ENCODE results near the gene YIF1A. TPM values are rescaled to one million over a fixed set of nuclear protein-coding genes. Genes with fewer than 3 reads are reported as not detected.

The YIF1A gene
- total RNA-seq, 1 donor from 2014 or later, result 19.0 TPM

- Histone ChIP-seq H3K9me3 (ENCODE audit: low read depth) (no peaks in the 10 kb centered on the region), H3K4me2 (no peak overlapping the region), H3K27ac (no peak overlapping the region), H3K4me1 (peaks cover 9% of the 10 kb centered on the region), H3F3A (ENCODE audit: low read depth) (peaks cover 14% of the 10 kb centered on the region), H3K27me3 (peaks cover 17% of the 10 kb centered on the region), H3K4me3 (no peak overlapping the region), H3K79me2 (ENCODE audit: low read depth) (peaks cover 1% of the 10 kb centered on the region), H2AFZ (replicated peaks) (no peak overlapping the region), H3K9ac (no peak overlapping the region), H3K36me3 (no peaks in the 10 kb centered on the region), H4K20me1 (ENCODE audit: low read depth) (peaks cover 33% of the 10 kb centered on the region)
- DNase-seq (ENCODE audit: low spot score), result no peak
- Mint-ChIP-seq H3K27me3 (ENCODE audit: insufficient read depth, low read depth) (peaks cover 3% of the 10 kb centered on the region), H3K4me3 (no peak overlapping the region), H3K36me3 (peaks cover 18% of the 10 kb centered on the region), H3K27ac (no peak overlapping the region), H3K4me1 (peaks cover 28% of the 10 kb centered on the region), H3K9me3 (no peaks in the 10 kb centered on the region)
- TF ChIP-seq, protein P1, sequence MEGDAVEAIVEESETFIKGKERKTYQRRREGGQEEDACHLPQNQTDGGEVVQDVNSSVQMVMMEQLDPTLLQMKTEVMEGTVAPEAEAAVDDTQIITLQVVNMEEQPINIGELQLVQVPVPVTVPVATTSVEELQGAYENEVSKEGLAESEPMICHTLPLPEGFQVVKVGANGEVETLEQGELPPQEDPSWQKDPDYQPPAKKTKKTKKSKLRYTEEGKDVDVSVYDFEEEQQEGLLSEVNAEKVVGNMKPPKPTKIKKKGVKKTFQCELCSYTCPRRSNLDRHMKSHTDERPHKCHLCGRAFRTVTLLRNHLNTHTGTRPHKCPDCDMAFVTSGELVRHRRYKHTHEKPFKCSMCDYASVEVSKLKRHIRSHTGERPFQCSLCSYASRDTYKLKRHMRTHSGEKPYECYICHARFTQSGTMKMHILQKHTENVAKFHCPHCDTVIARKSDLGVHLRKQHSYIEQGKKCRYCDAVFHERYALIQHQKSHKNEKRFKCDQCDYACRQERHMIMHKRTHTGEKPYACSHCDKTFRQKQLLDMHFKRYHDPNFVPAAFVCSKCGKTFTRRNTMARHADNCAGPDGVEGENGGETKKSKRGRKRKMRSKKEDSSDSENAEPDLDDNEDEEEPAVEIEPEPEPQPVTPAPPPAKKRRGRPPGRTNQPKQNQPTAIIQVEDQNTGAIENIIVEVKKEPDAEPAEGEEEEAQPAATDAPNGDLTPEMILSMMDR (IDR thresholded peaks at IDR 0.05), result no peak
- TF ChIP-seq EZH2phosphoT487 (IDR thresholded peaks at IDR 0.05) (no peak), EZH2 (IDR thresholded peaks at IDR 0.05) (no peak)
Observed at GRCh38 chr11:66275984-66276612, 12.8 kb downstream of the YIF1A start.

DNA sequence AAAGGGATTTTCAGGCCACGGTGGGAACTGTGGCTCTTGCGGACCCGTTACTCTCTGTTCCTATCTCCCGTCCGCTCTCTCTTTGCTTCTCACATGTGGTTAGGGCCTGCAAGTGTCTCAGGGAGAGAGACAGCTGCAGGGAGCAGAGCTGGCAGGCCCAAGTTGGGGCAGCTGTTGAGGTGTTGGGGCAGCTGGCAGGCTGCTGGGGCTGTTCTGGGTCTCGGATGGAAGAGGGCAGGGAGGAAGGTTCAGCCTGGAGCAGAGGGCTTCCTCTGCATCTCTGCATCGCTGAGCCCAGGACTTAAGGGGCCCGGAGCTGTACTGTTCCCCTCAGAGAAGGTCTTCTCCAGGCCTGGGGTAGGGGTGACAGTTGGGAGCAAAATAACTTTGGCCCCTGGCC lies 13.5 kb downstream of the YIF1A start:
- Histone ChIP-seq H3K4me2 (no peak overlapping the region), H3K9me3 (ENCODE audit: low read depth) (no peaks in the 10 kb centered on the region), H3K4me3 (no peak overlapping the region), H3K9ac (no peak overlapping the region), H4K20me1 (ENCODE audit: low read depth) (peaks cover 33% of the 10 kb centered on the region), H3K4me1 (peaks cover 9% of the 10 kb centered on the region), H3F3A (ENCODE audit: low read depth) (peaks cover 10% of the 10 kb centered on the region), H3K27ac (no peak overlapping the region), H3K36me3 (no peaks in the 10 kb centered on the region), H3K79me2 (ENCODE audit: low read depth) (peaks cover 8% of the 10 kb centered on the region), H2AFZ (replicated peaks) (no peak overlapping the region), H3K27me3 (peaks cover 17% of the 10 kb centered on the region)
- no peak for TF ChIP-seq EZH2 (IDR thresholded peaks at IDR 0.05)
- TF ChIP-seq, protein P1 (IDR thresholded peaks at IDR 0.05), result no peak
- TF ChIP-seq EZH2phosphoT487 (IDR thresholded peaks at IDR 0.05), result no peak
- Mint-ChIP-seq H3K27me3 (ENCODE audit: insufficient read depth, low read depth) (peaks cover 3% of the 10 kb centered on the region), H3K4me1 (peaks cover 25% of the 10 kb centered on the region), H3K36me3 (peaks cover 18% of the 10 kb centered on the region), H3K4me3 (peak overlapping the region; percentile 60), H3K27ac (no peak overlapping the region), H3K9me3 (no peaks in the 10 kb centered on the region)
- DNase-seq (ENCODE audit: low spot score), result no peak

- H4K20me1 ChIP-seq (ENCODE audit: low read depth), result peaks cover 33% of the 10 kb centered on the region
- peaks cover 22% of the 10 kb centered on the region for H3K4me1 Mint-ChIP-seq
- TF ChIP-seq EZH2phosphoT487 (IDR thresholded peaks at IDR 0.05) (no peak), EZH2 (IDR thresholded peaks at IDR 0.05) (no peak)
- TF ChIP-seq, protein P1 (IDR thresholded peaks at IDR 0.05), result no peak
- H3F3A ChIP-seq (ENCODE audit: low read depth), result peaks cover 16% of the 10 kb centered on the region
- H3K79me2 ChIP-seq (ENCODE audit: low read depth), result peaks cover 20% of the 10 kb centered on the region
- no peaks in the 10 kb centered on the region for H3K9me3 ChIP-seq (ENCODE audit: low read depth)
- H3K36me3 Mint-ChIP-seq, result peaks cover 18% of the 10 kb centered on the region
- no peak overlapping the region for H3K27ac ChIP-seq
- H3K9ac ChIP-seq, result no peak overlapping the region
- H3K27me3 Mint-ChIP-seq (ENCODE audit: insufficient read depth, low read depth), result peaks cover 5% of the 10 kb centered on the region
- H3K4me1 ChIP-seq, result peaks cover 10% of the 10 kb centered on the region
- no peaks in the 10 kb centered on the region for H3K36me3 ChIP-seq
- no peak overlapping the region for H3K4me3 ChIP-seq
- no peak for DNase-seq (ENCODE audit: low spot score)
- H2AFZ ChIP-seq (replicated peaks), result no peak overlapping the region
- no peak overlapping the region for H3K27ac Mint-ChIP-seq
- H3K27me3 ChIP-seq, result peaks cover 17% of the 10 kb centered on the region
- peak overlapping the region; percentile 0 for H3K4me3 Mint-ChIP-seq
- H3K9me3 Mint-ChIP-seq, result no peaks in the 10 kb centered on the region
- H3K4me2 ChIP-seq, result no peak overlapping the region
Observed at GRCh38 chr11:66274219-66274618, 14.7 kb downstream of the YIF1A start.
